Prostate gland (tissue), 2 donors: ENCODE results near the gene LGR4. TPM values are rescaled to one million over a fixed set of nuclear protein-coding genes. Genes with fewer than 3 reads are reported as not detected.

ENCODE experiments used
- DNase-seq: peaks from one replicate; pipeline ENCODE4 v3.0.0-alpha.2; 2019; ENCODE audit warnings: low spot score
- H3K27ac ChIP-seq, 2 donors: fragments of 200-600 bp; sonication (generic); 2 replicates each; pipeline ENCODE4 v1.5.1; 2017 to 2019
- H3K27me3 ChIP-seq: fragments of 200-600 bp; sonication (generic); replicated peaks from 2 replicates; pipeline ENCODE4 v1.5.1; 2019; ENCODE audit not compliant: insufficient read depth
- H3K36me3 ChIP-seq, 2 donors: fragments of 200-600 bp; sonication (generic); 1 replicate in 1 of 2; 2 replicates in 1 of 2; pipeline versions ENCODE4 v1.5.1 to v1.8.1; 2017 to 2019
- H3K4me1 ChIP-seq: fragments of 200-600 bp; sonication (generic); replicated peaks from 2 replicates; pipeline ENCODE4 v1.5.1; 2019
- H3K4me3 ChIP-seq, 2 donors: fragments of 200-600 bp; sonication (generic); 2 replicates each; pipeline ENCODE4 v1.5.1; 2017 to 2019
- H3K9me3 ChIP-seq: fragments of 200-600 bp; sonication (generic); 2 replicates; pipeline ENCODE4 v1.5.1; 2017
- CTCF ChIP-seq, 4 experiments: fragments of 200-600 bp in 2 of 4; fragments of 450-650 bp in 2 of 4; sonication (generic) in 2 of 4; IDR thresholded peaks; 1 replicate in 3 of 4; 2 replicates in 1 of 4; pipeline ENCODE4 v1.5.1; 2016 to 2019; ENCODE audit warnings: antibody characterized with exemption in 4 of 4, mild to moderate bottlenecking in 2 of 4, moderate library complexity in 2 of 4
- POLR2A ChIP-seq: fragments of 450-650 bp; IDR thresholded peaks from one replicate; pipeline ENCODE4 v1.6.1; 2016; ENCODE audit warnings: antibody characterized with exemption, mild to moderate bottlenecking
- POLR2AphosphoS5 ChIP-seq: sonication (generic); formaldehyde crosslinking; IDR thresholded peaks from one replicate; pipeline ENCODE4 v1.6.1; 2017; ENCODE audit warnings: antibody characterized with exemption
- WGBS: methylation state at CpG from one replicate; pipeline ENCODE4 v1.1.5; 2018; 5-methylcytosine and 5-hydroxymethylcytosine counted together
- intact Hi-C: fragments of 100-400 bp; cut with DNase I; formaldehyde crosslinking; loops from one replicate; pipeline ENCODE4 v1.14.2; 2022
- total RNA-seq, 2 donors: library from RNA; depleted of rRNA; stranded (reverse); fragments of >200 nt; gene quantifications; one replicate each; pipeline ENCODE4 v1.1.0, GENCODE V29; 2016

LGR4 gene
- total RNA-seq, 2 donors from 2014 or later, result 49.2 to 97.2 TPM

GRCh38 chr11:27489092-27489491 lies 16.5 kb upstream of the LGR4 start:
- DNase-seq, result no peak
- H3K9me3 ChIP-seq, result no peaks in the 10 kb centered on the region
- no peaks in the 10 kb centered on the region for H3K36me3 ChIP-seq
- no peaks in the 10 kb centered on the region for H3K27me3 ChIP-seq
- no peak overlapping the region for H3K27ac ChIP-seq
- TF ChIP-seq POLR2AphosphoS5, result no peak
- no peak for TF ChIP-seq CTCF (IDR thresholded peaks at IDR 0.05)
- no peak for TF ChIP-seq POLR2A
- intact Hi-C loops, result loop anchor here (5.0 kb wide), 1 partner anchor 192 kb away; no protein-coding TSS in a partner anchor
- no peak overlapping the region for H3K4me3 ChIP-seq
- no peaks in the 10 kb centered on the region for H3K4me1 ChIP-seq
- 93% methylated on average over 5 of the region's 5 CpGs for WGBS

- Histone ChIP-seq H3K27me3 (no peaks in the 10 kb centered on the region), H3K4me1 (no peaks in the 10 kb centered on the region), H3K36me3 (no peaks in the 10 kb centered on the region), H3K27ac (no peak overlapping the region), H3K9me3 (no peaks in the 10 kb centered on the region), H3K4me3 (no peak overlapping the region)
- no peak for DNase-seq
- WGBS, result 64% methylated on average over 6 of the region's 6 CpGs
- intact Hi-C loops, result loop anchor here (5.0 kb wide), 1 partner anchor 190 kb away; no protein-coding TSS in a partner anchor
- TF ChIP-seq POLR2A (no peak), CTCF (IDR thresholded peaks at IDR 0.05) (no peak), POLR2AphosphoS5 (no peak)
Observed at GRCh38 chr11:27487706-27488105, 15.1 kb upstream of the LGR4 start.

- no peaks in the 10 kb centered on the region for H3K9me3 ChIP-seq
- WGBS, result 45% methylated on average over 4 of the region's 4 CpGs
Observed at GRCh38 chr11:27485930-27486773, 13.6 kb upstream of the LGR4 start.

GRCh38 chr11:27482793-27483192 lies 10.2 kb upstream of the LGR4 start:
- Histone ChIP-seq H3K4me3 (no peak overlapping the region), H3K27ac (no peak overlapping the region), H3K9me3 (no peaks in the 10 kb centered on the region), H3K36me3 (no peaks in the 10 kb centered on the region), H3K4me1 (no peaks in the 10 kb centered on the region), H3K27me3 (no peaks in the 10 kb centered on the region)
- TF ChIP-seq POLR2AphosphoS5 (no peak), POLR2A (no peak), CTCF (IDR thresholded peaks at IDR 0.05) (no peak)
- WGBS, result 95% methylated on average over 2 of the region's 2 CpGs
- no peak for DNase-seq
- intact Hi-C loops, result no loop called here

More at GRCh38 chr11:27485930-27486773, 13.6 kb upstream of the LGR4 start:
- Histone ChIP-seq H3K4me1 (no peaks in the 10 kb centered on the region), H3K4me3 (no peak overlapping the region), H3K27me3 (no peaks in the 10 kb centered on the region), H3K27ac (no peak overlapping the region), H3K36me3 (no peaks in the 10 kb centered on the region)
- intact Hi-C loops, result loop anchor here (2.0 to 5.0 kb wide), 2 partner anchors 189 to 301 kb away; no protein-coding TSS in a partner anchor
- DNase-seq, result peak; percentile 59
- TF ChIP-seq POLR2AphosphoS5, result peak; percentile 30
- no peak for TF ChIP-seq POLR2A
- peak; percentile 80 to 97 (median 88) for TF ChIP-seq CTCF (IDR thresholded peaks at IDR 0.05)

GRCh38 chr11:27481992-27482391 lies 9.4 kb upstream of the LGR4 start:
- TF ChIP-seq POLR2AphosphoS5, result no peak
- no peak for TF ChIP-seq POLR2A
- no peak for TF ChIP-seq CTCF (IDR thresholded peaks at IDR 0.05)
- H3K27me3 ChIP-seq, result no peaks in the 10 kb centered on the region
- WGBS, result 89% methylated on average over 4 of the region's 4 CpGs
- no peak for DNase-seq
- H3K4me1 ChIP-seq, result no peaks in the 10 kb centered on the region
- no peaks in the 10 kb centered on the region for H3K36me3 ChIP-seq
- no peak overlapping the region for H3K27ac ChIP-seq
- no peak overlapping the region for H3K4me3 ChIP-seq
- H3K9me3 ChIP-seq, result no peaks in the 10 kb centered on the region
- intact Hi-C loops, result no loop called here
